ENCODE measurements around the gene ORAI1. TPM values are rescaled to one million over a fixed set of nuclear protein-coding genes. Genes with fewer than 3 reads are reported as not detected.
A peak's percentile ranks its signal among the peaks of the same experiment; 100 is the strongest.

The ORAI1 gene
- total RNA-seq (10 to 100 TPM; 11.0 to 12.5 TPM), polyA plus RNA-seq (1 to 10 TPM; 3.6 to 7.1 TPM)
- long read RNA-seq, donor 1, partial matches to known transcripts, result 2 of 7 reads
- long read RNA-seq, donor 1, other reads (novel, unspliced or antisense), result 1 of 7 reads
- long read RNA-seq, donor 2, transcript ORAI1-203 (2 exons, 2,138 nt), result major isoform, 21 of 28 reads
- long read RNA-seq, donor 2, partial matches to known transcripts, result 0 of 28 reads
- long read RNA-seq, donor 2, other reads (novel, unspliced or antisense), result 7 of 28 reads

DNA sequence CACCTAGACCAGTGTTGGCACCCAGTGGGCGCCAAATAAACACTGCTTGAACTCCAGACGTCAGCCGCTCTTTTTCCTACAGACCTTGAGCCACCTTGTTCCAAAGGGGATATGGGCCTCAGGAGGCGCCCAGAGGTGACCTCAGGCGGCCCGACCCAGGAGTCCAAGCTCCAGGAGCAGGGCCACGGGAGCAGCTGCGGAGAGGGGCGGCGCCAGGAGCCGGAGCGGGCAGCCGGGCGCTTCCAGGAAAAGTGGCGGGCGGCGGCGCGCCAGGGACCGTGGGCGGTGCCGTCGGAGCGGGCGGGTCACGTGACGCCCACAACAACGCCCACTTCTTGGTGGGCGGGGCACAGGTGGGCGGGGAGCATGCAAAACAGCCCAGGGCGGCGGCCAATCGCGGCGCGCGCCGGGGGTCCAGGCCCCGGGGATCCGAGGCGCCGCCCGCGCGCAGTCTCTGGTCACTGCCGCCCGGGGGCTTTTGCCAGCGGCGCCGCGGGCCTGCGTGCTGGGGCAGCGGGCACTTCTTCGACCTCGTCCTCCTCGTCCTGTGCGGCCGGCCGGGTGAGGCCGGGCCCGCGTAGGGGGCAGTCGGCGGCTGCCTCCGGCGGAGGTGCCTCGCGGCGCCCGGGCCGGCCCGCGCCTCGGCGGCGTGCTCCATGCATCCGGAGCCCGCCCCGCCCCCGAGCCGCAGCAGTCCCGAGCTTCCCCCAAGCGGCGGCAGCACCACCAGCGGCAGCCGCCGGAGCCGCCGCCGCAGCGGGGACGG is at the start of gene ORAI1:
TSS of gene ORAI1 (plus strand) at position 444 of the 766 bp plus-strand sequence.
- 1 to 2% methylated on average over 43 to 92 of the region's 92 CpGs for WGBS, 2 donors
- no peaks in the 10 kb centered on the region for H3K9me3 ChIP-seq (ENCODE audit: control insufficient read depth, low read length)
- intact Hi-C loops (cut with DNase I), result loop anchor here (2.0 to 5.0 kb wide), 4 partner anchors 44 to 74 kb away; partner anchors contain the start of gene KDM2B (in 1 of the 2)
- H3K36me3 ChIP-seq (ENCODE audit: control insufficient read depth in 1 of 2, insufficient read depth in 2 of 2, low read length in 1 of 2), result no peaks in the 10 kb centered on the region
- peak within 1 kb of the TSS; percentile 21 to 49 for H3K4me3 ChIP-seq (ENCODE audit: low read length in 2 of 2)
- H3K27me3 ChIP-seq (ENCODE audit: control insufficient read depth in 1 of 2, insufficient read depth in 2 of 2, low read length in 1 of 2), result no peaks in the 10 kb centered on the region
- no peaks in the 10 kb centered on the region for H3K4me1 ChIP-seq (ENCODE audit: control insufficient read depth in 1 of 2, insufficient read depth in 2 of 2, low read length in 2 of 2)
- ATAC-seq (ENCODE audit: low FRiP score), result peak; percentile 94
- H3K27ac ChIP-seq (ENCODE audit: low read depth in 1 of 2, low read length in 2 of 2), result peak within 1 kb of the TSS in 1 of 2 donors; percentile 72
- DNase-seq, result peak; percentile 98 to 99

DNA sequence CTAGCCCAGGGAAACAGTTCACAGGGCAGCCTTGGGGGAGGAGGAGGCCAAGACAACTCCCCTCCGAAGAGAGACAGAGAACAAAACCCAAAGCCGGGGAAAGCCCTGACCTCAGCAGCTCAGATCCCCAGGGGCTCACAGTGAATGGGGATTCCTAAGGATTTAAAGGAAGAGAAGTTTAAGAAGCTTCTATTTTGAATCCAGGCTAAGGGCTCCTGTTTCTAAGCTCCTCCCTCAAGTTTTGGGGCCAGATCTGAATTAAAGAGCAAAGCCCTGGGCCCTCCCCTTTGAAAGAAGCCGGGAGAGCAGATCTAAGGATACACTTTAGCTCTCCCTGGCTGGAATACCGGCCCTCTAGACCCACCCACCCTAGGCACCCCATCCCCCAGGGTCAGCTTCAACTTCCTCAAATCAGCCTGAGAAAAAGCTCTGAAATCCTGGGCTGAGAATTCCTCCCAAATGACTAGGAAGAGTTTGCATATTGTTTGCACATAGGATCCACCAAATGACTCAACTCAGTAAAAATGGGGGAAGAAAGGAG is 49.4 kb upstream of the ORAI1 start:
- H3K4me3 ChIP-seq (ENCODE audit: low read length in 2 of 2), result no peak overlapping the region
- ATAC-seq (ENCODE audit: low FRiP score), result no peak
- H3K27ac ChIP-seq (ENCODE audit: low read depth in 1 of 2, low read length in 2 of 2), result peak overlapping the region in 1 of 2 donors; percentile 21
- no peaks in the 10 kb centered on the region for H3K36me3 ChIP-seq (ENCODE audit: control insufficient read depth in 1 of 2, insufficient read depth in 2 of 2, low read length in 1 of 2)
- intact Hi-C loops (cut with DNase I), result no loop called here
- H3K27me3 ChIP-seq (ENCODE audit: control insufficient read depth in 1 of 2, insufficient read depth in 2 of 2, low read length in 1 of 2), result no peaks in the 10 kb centered on the region
- DNase-seq, result peak in 1 of 2 donors; percentile 57
- WGBS, 2 donors, result 3 to 6% methylated on average over 4 of the region's 4 CpGs
- H3K9me3 ChIP-seq (ENCODE audit: control insufficient read depth, low read length), result no peaks in the 10 kb centered on the region
- H3K4me1 ChIP-seq (ENCODE audit: control insufficient read depth in 1 of 2, insufficient read depth in 2 of 2, low read length in 2 of 2), result peaks cover 0 to 6% of the 10 kb centered on the region in 2 donors

DNA sequence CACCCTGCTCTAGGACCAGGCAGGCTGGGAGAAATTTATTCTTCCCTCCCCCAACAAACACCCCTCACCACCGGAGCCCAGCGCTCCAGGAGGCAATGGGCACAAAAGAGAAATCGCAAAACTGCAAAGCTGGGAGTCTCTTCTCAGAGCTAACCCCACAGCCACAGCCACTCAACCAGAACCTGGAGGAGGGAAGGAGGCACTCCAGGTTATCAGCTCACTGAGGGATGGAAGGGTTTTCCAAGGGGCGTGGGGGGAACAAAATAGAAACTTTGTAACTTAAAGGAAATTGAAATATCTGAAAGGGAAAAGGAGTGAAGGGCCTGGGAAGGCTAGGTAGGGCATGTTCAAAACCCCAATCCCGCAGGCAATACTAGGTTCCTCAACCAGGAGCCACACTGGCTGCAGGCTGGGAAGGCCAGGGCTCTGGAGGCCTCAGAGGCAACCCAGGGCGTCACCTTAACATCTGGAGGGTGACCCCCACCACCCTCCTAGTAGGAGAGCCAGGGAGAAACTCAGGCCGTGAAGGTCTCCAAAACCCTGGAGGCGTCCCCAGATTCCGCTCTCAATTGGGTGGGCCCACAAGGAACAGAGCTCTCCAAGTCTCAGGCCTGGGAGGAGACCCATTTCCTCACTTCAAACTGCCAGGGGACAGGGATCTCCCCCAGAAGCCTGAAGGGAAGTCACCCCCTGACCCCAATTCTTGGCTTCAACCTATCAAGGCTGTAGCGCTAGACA is 48.7 kb upstream of the ORAI1 start:
- no peak overlapping the region for H3K4me3 ChIP-seq (ENCODE audit: low read length in 2 of 2)
- H3K27me3 ChIP-seq (ENCODE audit: control insufficient read depth in 1 of 2, insufficient read depth in 2 of 2, low read length in 1 of 2), result no peaks in the 10 kb centered on the region
- peaks cover 0 to 6% of the 10 kb centered on the region in 2 donors for H3K4me1 ChIP-seq (ENCODE audit: control insufficient read depth in 1 of 2, insufficient read depth in 2 of 2, low read length in 2 of 2)
- no peak overlapping the region for H3K27ac ChIP-seq (ENCODE audit: low read depth in 1 of 2, low read length in 2 of 2)
- intact Hi-C loops (cut with DNase I), result loop anchor here in 1 of 2 donors (2.0 kb wide), 1 partner anchor 49 kb away; the partner anchor contains the start of gene ORAI1
- no peaks in the 10 kb centered on the region for H3K9me3 ChIP-seq (ENCODE audit: control insufficient read depth, low read length)
- no peaks in the 10 kb centered on the region for H3K36me3 ChIP-seq (ENCODE audit: control insufficient read depth in 1 of 2, insufficient read depth in 2 of 2, low read length in 1 of 2)
- 89% methylated on average over 10 of the region's 10 CpGs for WGBS, 2 donors
- DNase-seq (no peak), ATAC-seq (ENCODE audit: low FRiP score) (no peak)

DNA sequence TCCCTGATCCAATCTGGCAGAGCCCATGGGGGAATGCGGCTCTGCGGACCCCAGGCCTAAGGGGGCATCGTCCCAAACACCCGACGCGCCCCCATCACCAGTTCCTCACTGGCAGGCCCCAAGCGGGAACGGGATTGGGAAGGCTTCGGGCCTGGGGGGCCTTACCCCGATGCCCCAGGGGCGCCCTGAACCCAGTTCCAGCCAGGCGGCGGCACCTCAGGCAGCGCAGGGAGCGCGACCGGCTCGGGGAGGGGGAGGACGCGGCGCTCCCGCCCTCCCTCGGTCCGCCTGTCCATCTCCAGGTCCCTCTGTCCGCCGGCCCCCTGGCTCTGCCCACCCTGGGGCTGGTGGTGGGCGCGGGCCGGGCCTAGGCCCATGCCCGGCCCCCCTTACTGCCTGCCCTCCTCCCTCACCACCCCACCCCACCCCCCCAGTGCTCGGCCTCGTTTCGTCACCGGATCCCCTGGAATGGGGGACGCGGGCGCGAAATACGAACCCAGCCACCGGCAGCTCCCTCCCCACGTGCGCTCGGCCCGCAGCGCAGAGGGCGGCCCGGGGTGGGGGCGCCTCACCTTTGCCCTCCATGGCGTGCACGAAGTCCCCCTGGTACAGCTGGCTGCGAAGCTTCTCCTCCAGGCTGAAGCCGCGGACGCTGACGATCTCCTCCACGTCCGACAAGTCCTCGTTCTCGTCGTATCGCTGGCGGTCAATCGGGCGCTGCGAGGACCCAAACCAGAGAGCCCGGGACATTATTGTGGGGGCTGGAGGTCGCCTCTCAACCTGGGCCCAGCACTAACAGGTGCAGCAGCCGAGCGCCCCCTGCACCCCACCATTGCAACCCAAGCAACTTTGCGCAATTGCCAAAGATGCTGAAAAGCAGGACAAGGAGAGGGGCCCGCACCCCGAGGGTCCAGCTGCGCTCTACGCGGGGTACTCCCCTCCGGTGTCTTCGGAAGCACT is 47.8 kb upstream of the ORAI1 start:
- peaks cover 0 to 6% of the 10 kb centered on the region in 2 donors for H3K4me1 ChIP-seq (ENCODE audit: control insufficient read depth in 1 of 2, insufficient read depth in 2 of 2, low read length in 2 of 2)
- peak; percentile 64 to 79 for DNase-seq
- 32 to 38% methylated on average over 57 to 77 of the region's 77 CpGs for WGBS, 2 donors

GRCh38 chr12:121579190-121579791 is 47.0 kb upstream of the ORAI1 start:
- intact Hi-C loops (cut with DNase I), result loop anchor here in 1 of 2 donors (2.0 kb wide), 1 partner anchor 48 kb away; the partner anchor contains the start of gene ORAI1
- WGBS, 2 donors, result 1% methylated on average over 43 to 53 of the region's 53 CpGs

More for the DNA sequence above, 47.8 kb upstream of the ORAI1 start:
- no peaks in the 10 kb centered on the region for H3K9me3 ChIP-seq (ENCODE audit: control insufficient read depth, low read length)
- H3K27me3 ChIP-seq (ENCODE audit: control insufficient read depth in 1 of 2, insufficient read depth in 2 of 2, low read length in 1 of 2), result no peaks in the 10 kb centered on the region
- H3K27ac ChIP-seq (ENCODE audit: low read depth in 1 of 2, low read length in 2 of 2), result no peak overlapping the region
- ATAC-seq (ENCODE audit: low FRiP score), result peak; percentile 16
- no peaks in the 10 kb centered on the region for H3K36me3 ChIP-seq (ENCODE audit: control insufficient read depth in 1 of 2, insufficient read depth in 2 of 2, low read length in 1 of 2)
- peak overlapping the region; percentile 89 to 95 for H3K4me3 ChIP-seq (ENCODE audit: low read length in 2 of 2)
- intact Hi-C loops (cut with DNase I), result loop anchor here in 1 of 2 donors (2.0 kb wide), 1 partner anchor 48 kb away; the partner anchor contains the start of gene ORAI1

GRCh38 chr12:121579981-121580868 is 46.1 kb upstream of the ORAI1 start:
- peak; percentile 69 for ATAC-seq (ENCODE audit: low FRiP score)
- Histone ChIP-seq H3K27me3 (ENCODE audit: control insufficient read depth in 1 of 2, insufficient read depth in 2 of 2, low read length in 1 of 2) (no peaks in the 10 kb centered on the region), H3K9me3 (ENCODE audit: control insufficient read depth, low read length) (no peaks in the 10 kb centered on the region), H3K4me1 (ENCODE audit: control insufficient read depth in 1 of 2, insufficient read depth in 2 of 2, low read length in 2 of 2) (peaks cover 0 to 6% of the 10 kb centered on the region in 2 donors), H3K27ac (ENCODE audit: low read depth in 1 of 2, low read length in 2 of 2) (peak overlapping the region in 1 of 2 donors; percentile 80), H3K4me3 (ENCODE audit: low read length in 2 of 2) (peak overlapping the region; percentile 89 to 95), H3K36me3 (ENCODE audit: control insufficient read depth in 1 of 2, insufficient read depth in 2 of 2, low read length in 1 of 2) (no peaks in the 10 kb centered on the region)
- peak; percentile 87 to 90 for DNase-seq
- 1% methylated on average over 35 to 54 of the region's 54 CpGs for WGBS, 2 donors
- intact Hi-C loops (cut with DNase I), result loop anchor here (2.0 to 5.0 kb wide), 3 partner anchors 47 to 78 kb away; partner anchors contain the start of gene ORAI1 (in 2 of the 2)

More at GRCh38 chr12:121579190-121579791, 47.0 kb upstream of the ORAI1 start:
- Histone ChIP-seq H3K27ac (ENCODE audit: low read depth in 1 of 2, low read length in 2 of 2) (no peak overlapping the region), H3K36me3 (ENCODE audit: control insufficient read depth in 1 of 2, insufficient read depth in 2 of 2, low read length in 1 of 2) (no peaks in the 10 kb centered on the region), H3K27me3 (ENCODE audit: control insufficient read depth in 1 of 2, insufficient read depth in 2 of 2, low read length in 1 of 2) (no peaks in the 10 kb centered on the region), H3K4me3 (ENCODE audit: low read length in 2 of 2) (peak overlapping the region; percentile 89 to 95), H3K4me1 (ENCODE audit: control insufficient read depth in 1 of 2, insufficient read depth in 2 of 2, low read length in 2 of 2) (peaks cover 0 to 6% of the 10 kb centered on the region in 2 donors), H3K9me3 (ENCODE audit: control insufficient read depth, low read length) (no peaks in the 10 kb centered on the region)
- ATAC-seq (ENCODE audit: low FRiP score) (peak; percentile 23), DNase-seq (peak; percentile 70 to 79)
